ENCODE measurements around the gene NTSR1.
A peak's percentile ranks its signal among the peaks of the same experiment; 100 is the strongest.

Gene NTSR1

GRCh38 chr20:62808211-62808865 lies 99.7 kb downstream of the NTSR1 start:
- DNase-seq = peak; percentile 87

GRCh38 chr20:62809530-62810428 lies 101.1 kb downstream of the NTSR1 start:
- DNase-seq = no peak

GRCh38 chr20:62811320-62811719 lies 102.7 kb downstream of the NTSR1 start:
- no peak for DNase-seq

- DNase-seq = no peak
Measured at GRCh38 chr20:62811720-62812119, 103.1 kb downstream of the NTSR1 start.
